Measurements from ENCODE around the gene PLAAT2. TPM values are rescaled to one million over a fixed set of nuclear protein-coding genes. Genes with fewer than 3 reads are reported as not detected.

Gene PLAAT2
- total and polyA plus RNA-seq, 2 donors (not counting 1 experiment from before 2014, with no cell fraction given), result 4.0 TPM; not detected in 1

GRCh38 chr11:63503492-63503891, 59.7 kb downstream of the PLAAT2 start:
- Histone ChIP-seq H4K20me1 (ENCODE audit: control insufficient read depth, insufficient read depth, low read length, poor library complexity, severe bottlenecking) (no peaks in the 10 kb centered on the region), H3K27ac (ENCODE audit: low read length in 2 of 2) (no peak overlapping the region), H3K4me3 (ENCODE audit: control extremely low read depth in 1 of 5, extremely low read depth in 1 of 5, insufficient read depth in 1 of 5, low read depth in 2 of 5, low read length in 4 of 5) (no peak overlapping the region), H3K27me3 (replicated peaks in 1 of 4; ENCODE audit: control extremely low read depth in 1 of 4, control insufficient read depth in 3 of 4, insufficient read depth in 4 of 4, low read length in 3 of 4) (peaks cover 0 to 19% (median 3%) of the 10 kb centered on the region in 4 experiments), H3K9me3 (ENCODE audit: control extremely low read depth in 1 of 3, control insufficient read depth in 2 of 3, insufficient read depth in 1 of 3, low read length in 2 of 3) (peaks cover 0 to 17% (median 10%) of the 10 kb centered on the region in 3 donors), H3K36me3 (replicated peaks in 1 of 2; ENCODE audit: control extremely low read depth in 1 of 2, control insufficient read depth in 1 of 2, extremely low read depth in 1 of 2, insufficient read depth in 2 of 2, low read length in 1 of 2) (no peaks in the 10 kb centered on the region), H3K9ac (ENCODE audit: low read length) (no peak overlapping the region), H3K4me2 (replicated peaks; ENCODE audit: low read depth, low read length, poor library complexity, severe bottlenecking) (no peak overlapping the region), H2AFZ (ENCODE audit: insufficient read depth, low read depth, low read length, poor library complexity, severe bottlenecking) (no peak overlapping the region), H3K79me2 (ENCODE audit: control insufficient read depth, insufficient read depth, low read length) (no peaks in the 10 kb centered on the region), H3K4me1 (ENCODE audit: control insufficient read depth in 2 of 2, insufficient read depth in 2 of 2, low read length in 2 of 2) (peaks cover 4 to 7% of the 10 kb centered on the region in 2 donors)
- H3K9me3 Mint-ChIP-seq (ENCODE audit: insufficient read depth), result peaks cover 9% of the 10 kb centered on the region
- no peak overlapping the region for H3K4me3 Mint-ChIP-seq
- TF ChIP-seq CTCF (IDR thresholded peaks at IDR 0.05) (no peak), EZH2 (IDR thresholded peaks at IDR 0.05; ENCODE audit: borderline replicate concordance, insufficient read depth, low read depth, low read length, poor library complexity, severe bottlenecking) (no peak)
- intact Hi-C loops (cut with micrococcal nuclease), result no loop called here
- no peak for DNase-seq
- no peak overlapping the region for H3K27ac Mint-ChIP-seq
- ChIA-PET CTCF (interaction anchor here (1.1 kb wide), 1 partner anchor 25 kb away, joined by 3 read pairs; no protein-coding TSS in a partner anchor), POLR2A (no interaction called here)
- peaks cover 29% of the 10 kb centered on the region for H3K27me3 Mint-ChIP-seq
- 70% methylated on average over 3 of the region's 6 CpGs for WGBS (ENCODE audit: insufficient coverage)
- no peak for ATAC-seq (ENCODE audit: low read depth)
- no peaks in the 10 kb centered on the region for H3K4me1 Mint-ChIP-seq

Other genes starting within 250 kb of the PLAAT2 start
- gene SLC22A9, start 193.6 kb downstream of the PLAAT2 start, total RNA-seq, result not detected in 2 replicates
- gene SLC22A9, start 193.6 kb downstream of the PLAAT2 start, polyA plus RNA-seq, result not detected in 2 replicates
- gene PLAAT5, start 72.2 kb downstream of the PLAAT2 start, total RNA-seq, result not detected in 2 replicates
- gene PLAAT5, start 72.2 kb downstream of the PLAAT2 start, polyA plus RNA-seq, result not detected in 2 replicates
- gene LGALS12, start 57.3 kb downstream of the PLAAT2 start, total RNA-seq, result not detected in 2 replicates
- 0.19 and 0.36 TPM in 2 replicates for gene LGALS12, start 57.3 kb downstream of the PLAAT2 start, polyA plus RNA-seq
- gene PLAAT4, start 26.6 kb downstream of the PLAAT2 start, total RNA-seq, result 12.6 and 13.1 TPM in 2 replicates
- 32.7 and 35.0 TPM in 2 replicates for gene PLAAT4, start 26.6 kb downstream of the PLAAT2 start, polyA plus RNA-seq
- gene PLAAT3, start 51.1 kb upstream of the PLAAT2 start, total RNA-seq, result 0.95 and 2.3 TPM in 2 replicates
- 2.6 and 3.1 TPM in 2 replicates for gene PLAAT3, start 51.1 kb upstream of the PLAAT2 start, polyA plus RNA-seq
- 33.8 and 36.5 TPM in 2 replicates for gene ATL3, start 108.0 kb upstream of the PLAAT2 start, total RNA-seq
- gene ATL3, start 108.0 kb upstream of the PLAAT2 start, polyA plus RNA-seq, result 8.6 and 8.9 TPM in 2 replicates
- gene RTN3, start 118.1 kb upstream of the PLAAT2 start, total RNA-seq, result 20.1 and 24.9 TPM in 2 replicates
- gene RTN3, start 118.1 kb upstream of the PLAAT2 start, polyA plus RNA-seq, result 8.8 and 10.1 TPM in 2 replicates
- 11.8 and 13.3 TPM in 2 replicates for gene ZFTA, start 205.4 kb upstream of the PLAAT2 start, total RNA-seq
- 3.4 and 5.6 TPM in 2 replicates for gene ZFTA, start 205.4 kb upstream of the PLAAT2 start, polyA plus RNA-seq